NCI-H1930 (cell line): ENCODE results near the gene SMIM45.
"Not testable (repeated sequence)": the region's sequence is repeated elsewhere in the genome, so short reads cannot be mapped to it uniquely, and the experiment has no call there.

Source experiments
- DNase-seq, 2 experiments: peaks; one replicate each; lab custom pipeline; 2025; lab: John Stamatoyannopoulos, UW

The SMIM45 gene

GRCh38 chr22:41935015-41935351, 17.0 kb upstream of the SMIM45 start:
- DNase-seq, result no peak

GRCh38 chr22:41935509-41935908, 16.4 kb upstream of the SMIM45 start:
- no peak for DNase-seq

GRCh38 chr22:41936894-41937169, 15.1 kb upstream of the SMIM45 start:
- DNase-seq, result no peak

GRCh38 chr22:41939981-41940831, 11.7 kb upstream of the SMIM45 start:
- DNase-seq, result no peak

DNA sequence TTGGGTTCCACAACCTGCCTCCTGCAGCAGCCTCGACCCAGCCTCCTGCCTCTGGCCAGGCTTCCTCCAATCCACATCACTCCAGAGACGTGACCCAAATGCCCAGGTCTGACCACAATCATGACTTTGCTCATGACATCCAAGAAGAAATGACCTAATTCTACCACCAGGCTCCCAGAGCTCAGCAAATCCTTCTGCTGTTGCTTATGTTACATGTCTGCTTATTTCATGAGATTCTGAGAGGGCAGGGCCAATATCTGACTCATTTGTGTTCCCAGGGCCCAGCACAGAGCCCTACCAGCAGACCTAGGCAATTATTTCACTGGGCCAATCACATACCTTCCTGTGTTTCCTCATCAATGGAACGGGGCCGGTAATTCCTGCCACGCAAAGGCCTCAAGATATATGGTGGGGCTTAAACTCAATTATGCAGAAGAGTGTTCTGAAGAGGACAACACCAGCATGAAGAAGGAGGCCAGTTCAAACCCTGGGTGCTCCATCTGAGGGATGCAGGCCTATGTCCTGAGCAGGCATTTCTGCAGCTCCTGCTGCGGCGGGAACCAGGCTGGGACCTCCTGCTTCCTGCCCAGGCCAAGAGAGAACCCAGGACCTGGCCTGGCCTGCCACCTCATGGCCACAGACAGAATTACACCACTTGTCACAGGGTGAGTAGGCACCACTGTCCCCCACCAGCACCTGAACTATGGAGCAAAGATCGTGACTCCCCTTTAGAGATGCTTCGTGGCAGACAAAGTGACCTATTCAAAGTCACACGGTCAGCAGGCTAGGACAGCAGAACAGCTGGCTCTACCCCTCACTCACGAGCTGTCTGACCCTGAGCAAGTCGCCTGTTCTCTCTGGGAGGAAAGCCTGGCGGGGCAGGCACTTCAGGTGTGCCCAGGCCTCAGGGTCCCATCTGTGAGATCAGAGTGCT, 10.9 kb upstream of the SMIM45 start:
- DNase-seq, result peak; percentile 37 to 38

GRCh38 chr22:41943661-41944209, 8.2 kb upstream of the SMIM45 start:
- DNase-seq, result no peak

GRCh38 chr22:41946629-41947423, 5.1 kb upstream of the SMIM45 start, which contains the start of gene CENPM:
CENPM (minus strand) TSS chr22:41947152; CDS start chr22:41947076, 76 bp downstream.
- peak; percentile 94 for DNase-seq

DNA sequence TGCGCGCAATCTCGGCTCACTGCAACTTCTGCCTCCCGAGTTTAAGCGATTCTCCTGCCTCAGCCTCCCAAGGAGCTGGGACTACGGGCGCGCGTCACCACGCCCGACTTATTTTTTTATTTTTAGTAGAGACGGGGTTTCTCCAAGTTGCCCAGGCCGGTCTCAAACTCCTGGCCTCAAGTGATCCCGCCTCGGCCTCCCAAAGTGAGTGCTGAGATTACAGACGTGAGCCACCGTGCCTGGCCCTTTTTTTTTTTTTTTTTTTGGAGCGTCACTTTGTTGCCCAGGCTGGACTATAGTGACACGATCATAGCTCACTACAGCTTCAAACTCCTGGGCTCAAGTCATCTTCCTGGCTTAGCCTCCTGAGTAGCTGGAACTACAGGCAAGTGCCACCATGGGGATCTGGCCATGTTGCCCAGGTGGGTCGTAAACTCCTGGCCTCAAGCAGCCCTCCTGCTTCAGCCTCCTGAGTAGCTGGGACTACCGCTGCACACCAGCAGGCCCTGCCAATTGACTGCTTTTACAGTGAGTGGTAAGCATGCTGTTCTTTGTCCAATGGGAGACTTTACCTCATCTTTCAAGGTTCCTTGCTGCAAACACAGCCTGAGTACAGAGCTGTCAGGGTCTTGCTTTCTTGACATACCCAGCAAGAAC, 4.4 kb upstream of the SMIM45 start:
- no peak for DNase-seq

DNA sequence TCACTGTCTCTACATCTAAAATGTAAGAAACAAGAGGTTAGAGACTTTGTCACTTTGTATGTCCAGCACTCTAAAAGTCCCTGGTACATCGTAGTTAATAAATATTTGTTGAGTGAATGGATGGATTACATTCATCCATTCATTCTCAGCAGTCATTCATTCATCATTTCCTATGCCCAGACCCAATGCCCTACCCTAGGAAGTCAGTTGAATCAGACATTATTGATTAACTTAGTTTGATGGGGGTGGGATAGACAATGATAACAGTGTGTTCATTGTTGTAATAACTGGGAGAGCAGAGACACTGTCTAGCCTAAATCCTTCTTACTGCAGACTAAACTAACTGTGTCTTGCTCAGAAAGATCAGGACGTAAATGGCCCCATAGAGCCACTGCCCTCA, 3.8 kb upstream of the SMIM45 start:
- no peak for DNase-seq

GRCh38 chr22:41948928-41949296, 3.0 kb upstream of the SMIM45 start:
- DNase-seq, result not testable (repeated sequence)

DNA sequence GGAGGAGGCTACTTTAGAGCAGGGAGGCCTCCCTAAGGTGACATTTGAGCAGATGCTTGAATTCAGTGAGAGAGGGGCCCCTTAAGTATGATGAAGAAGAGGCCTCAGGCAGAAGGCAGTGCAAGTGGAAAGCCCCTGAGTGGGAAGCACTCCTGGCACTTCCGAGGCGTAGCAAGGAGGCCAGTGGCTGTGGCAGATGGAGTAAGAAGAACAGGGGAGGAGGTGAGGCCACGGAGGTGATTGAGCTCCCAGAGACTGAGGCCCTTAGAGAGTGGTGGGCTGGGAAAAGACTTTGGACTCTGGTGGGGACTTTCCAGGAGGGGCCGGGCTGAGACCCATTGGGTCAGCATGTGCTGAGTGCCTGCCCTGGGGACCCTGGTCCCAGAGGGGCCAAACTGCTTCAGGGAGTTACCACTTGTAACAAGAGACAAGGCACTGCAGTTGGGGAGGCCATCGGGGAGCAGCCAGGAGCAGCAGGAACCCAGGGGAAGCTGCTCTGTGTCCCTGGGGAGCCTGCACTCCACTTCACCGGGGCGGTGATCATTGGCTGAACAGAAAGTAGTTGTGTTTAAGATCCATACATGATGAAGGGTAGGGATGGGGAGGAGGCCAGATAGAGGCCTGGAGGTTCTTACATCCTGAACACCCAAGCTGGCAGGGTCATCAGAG, 2.5 kb upstream of the SMIM45 start:
- no peak for DNase-seq

- no peak for DNase-seq
These were observed 763 bp downstream of the SMIM45 start for GRCh38 chr22:41952713-41953112.

DNA sequence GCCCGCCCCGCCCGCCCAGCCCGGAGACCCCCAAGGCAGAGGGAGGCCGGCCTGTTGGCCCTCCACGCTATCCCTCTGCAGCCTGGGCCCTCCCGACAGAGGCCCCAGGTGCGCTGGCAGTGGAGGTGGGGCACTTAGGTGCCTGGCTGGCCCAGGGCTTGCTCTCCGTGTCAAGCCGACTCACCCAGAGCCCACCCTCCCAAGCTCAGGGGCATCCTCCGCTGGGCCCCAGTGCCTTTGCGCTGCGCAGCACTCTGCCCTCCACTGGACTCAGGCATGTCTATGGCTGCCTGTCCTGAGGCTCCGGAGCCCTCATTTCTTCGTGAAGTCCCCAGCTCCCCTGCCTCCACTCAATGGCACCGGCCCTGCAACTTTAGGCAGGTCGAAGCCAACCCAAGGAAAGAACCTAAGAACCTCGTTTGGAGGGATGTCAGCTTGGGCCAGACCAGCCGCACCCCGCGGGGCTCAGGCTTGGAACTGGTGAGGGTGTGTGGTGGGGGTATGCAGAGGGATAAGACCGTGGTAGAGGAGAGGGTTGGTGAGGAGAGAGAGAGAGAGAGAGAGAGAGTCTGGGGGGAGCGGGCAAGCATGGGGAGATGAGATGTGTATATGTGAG, 6.1 kb downstream of the SMIM45 start:
- no peak for DNase-seq

DNA sequence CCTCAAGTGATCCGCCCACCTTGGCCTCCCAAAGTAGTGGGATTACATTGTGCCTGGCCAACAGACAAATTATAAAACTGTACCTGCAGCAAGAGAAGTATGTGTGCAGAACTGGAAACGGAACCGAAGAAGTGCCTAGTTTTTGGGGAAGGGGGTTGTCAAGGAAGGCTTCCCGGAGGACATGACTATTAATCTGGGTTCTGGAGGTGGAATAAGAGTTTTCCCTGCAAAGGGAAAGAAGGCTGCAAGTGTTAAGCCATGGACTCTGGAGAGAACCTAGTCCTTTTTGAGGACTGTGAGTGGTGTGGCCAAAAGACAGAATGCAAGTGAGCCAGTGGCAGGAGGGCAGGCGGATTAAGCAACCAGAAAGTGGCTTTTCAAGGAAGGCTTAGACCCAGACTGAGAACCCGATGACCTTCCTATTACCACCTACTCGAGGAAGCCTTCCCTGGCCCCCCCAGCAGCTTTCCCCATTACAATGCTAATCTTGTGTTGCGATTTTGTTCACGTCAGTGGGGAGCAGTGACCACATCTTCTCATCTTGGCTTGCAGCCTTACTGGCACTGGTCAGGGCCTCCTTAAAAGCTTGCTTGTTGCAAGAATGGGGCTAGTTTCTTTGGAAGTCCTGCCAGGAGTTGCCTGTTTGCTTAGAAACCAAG, 11.6 kb downstream of the SMIM45 start:
- DNase-seq, result no peak

DNA sequence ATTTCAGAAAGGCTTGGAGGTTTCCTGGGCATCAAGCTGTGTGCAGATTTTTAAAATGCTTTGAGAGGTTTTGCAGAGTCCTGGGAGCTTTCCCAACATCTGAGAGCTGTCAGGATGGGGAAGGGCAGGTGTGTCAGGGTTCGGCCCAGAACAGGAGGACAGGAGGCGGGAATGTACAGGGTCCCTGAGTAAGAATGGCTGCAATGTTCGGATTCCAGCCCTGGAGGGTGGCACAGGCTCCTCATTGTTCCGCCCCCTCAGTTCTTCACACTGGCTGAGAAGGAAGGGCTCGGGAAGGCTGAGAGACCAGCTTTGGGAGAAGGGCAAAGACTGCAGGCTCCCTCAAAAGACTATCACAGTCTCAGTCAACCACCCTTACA, 12.2 kb downstream of the SMIM45 start:
- DNase-seq, result no peak

DNA sequence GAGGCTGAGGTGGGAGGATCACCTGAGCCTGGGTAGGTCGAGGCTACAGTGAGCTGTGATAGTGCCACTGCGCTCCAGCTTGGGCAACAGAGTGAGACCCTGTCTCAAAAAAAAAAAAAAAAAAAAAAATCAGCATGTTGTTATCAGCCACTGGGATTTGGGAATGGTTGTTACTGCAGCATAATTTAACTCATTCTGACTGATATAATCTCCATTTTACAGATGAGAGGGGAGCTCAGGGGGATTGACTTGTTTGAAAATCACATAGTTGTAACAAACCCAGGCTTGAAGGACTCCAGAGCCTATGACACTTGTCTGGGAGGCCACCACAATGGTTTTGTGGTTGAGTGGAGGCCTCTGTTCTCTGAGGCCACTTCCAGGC, 14.3 kb downstream of the SMIM45 start:
- DNase-seq, result no peak

GRCh38 chr22:41966607-41967240, 14.8 kb downstream of the SMIM45 start:
- DNase-seq, result peak in 1 of 2 experiments; percentile 34

GRCh38 chr22:41968601-41969000, 16.7 kb downstream of the SMIM45 start:
- no peak for DNase-seq

- DNase-seq, result no peak
These were observed 17.2 kb downstream of the SMIM45 start, which contains the start of gene SEPTIN3 for GRCh38 chr22:41969110-41969646. SEPTIN3 (plus strand) TSS chr22:41969443; CDS start chr22:41971493, 2,050 bp downstream.
